HCT116 (cell line): Measurements from ENCODE around the gene RBFOX2. TPM values are rescaled to one million over a fixed set of nuclear protein-coding genes. Genes with fewer than 3 reads are reported as not detected.

Source experiments
- ATAC-seq: fragments of 200-7000 bp; cut with Tn5 transposase; 2 replicates; pipeline ENCODE4 v1.9.1; 2020; ENCODE audit warnings: mild to moderate bottlenecking, moderate library complexity
- BruUV-seq: library from RNA; stranded (reverse); fragments of 400-500 nt; replicated peaks from 2 replicates; lab custom pipeline; 2021; lab: Mats Ljungman, UMichigan
- CTCF ChIA-PET: fragments of 300-600 bp; sonication (Branson Sonifier 250); formaldehyde crosslinking; loops from one replicate; lab custom pipeline; 2021; ENCODE audit warnings: antibody characterized with exemption; lab: Charles Lee
- POLR2A ChIA-PET: fragments of 300-600, 350-600 bp; sonication (Branson Sonifier 250); formaldehyde crosslinking; loops from one replicate; lab custom pipeline; 2021; ENCODE audit warnings: antibody characterized with exemption; lab: Charles Lee
- RAD21 ChIA-PET, 2 experiments: fragments of 300-600 bp; sonication (Branson Sonifier 250); formaldehyde crosslinking; loops; one replicate each; lab custom pipeline; 2023; ENCODE audit warnings: low total read pairs in 2 of 2; ENCODE audit not compliant: uncharacterized antibody in 2 of 2, unreplicated experiment in 2 of 2, low non-redundant PET in 1 of 2; lab: Charles Lee
- DNase-seq: peaks from one replicate; pipeline ENCODE4 v3.0.0-alpha.2; 2010; ENCODE audit warnings: low read depth, low spot score
- H2AFZ ChIP-seq: fragments of 200-600 bp; shearing (Covaris generic), sonication (generic); 2 replicates; pipeline ENCODE4 v1.6.1; 2017; ENCODE audit warnings: low read depth, mixed run types, mixed read lengths, antibody characterized with exemption, low read length; ENCODE audit not compliant: poor library complexity, severe bottlenecking
- H3K27ac ChIP-seq: 2 replicates; pipeline ENCODE4 v1.5.1; 2012; ENCODE audit warnings: low read depth, low read length
- H3K27me3 ChIP-seq: fragments of 200-600 bp; sonication (generic); 2 replicates; pipeline ENCODE4 v1.6.1; 2016; ENCODE audit warnings: mixed run types, low read length, mixed read lengths; ENCODE audit not compliant: insufficient read depth
- H3K36me3 ChIP-seq, 2 experiments: fragments of 200-500 bp in 1 of 2; fragments of 200-600 bp in 1 of 2; sonication (Bioruptor generic) in 1 of 2; sonication (generic) in 1 of 2; 2 replicates each; pipeline versions ENCODE4 v1.5.1 to v1.6.1; 2014 to 2016; ENCODE audit warnings: low read length in 2 of 2, inconsistent platforms in 1 of 2, mixed read lengths in 1 of 2, mixed run types in 1 of 2; ENCODE audit not compliant: insufficient read depth in 2 of 2, control insufficient read depth in 1 of 2
- H3K4me1 ChIP-seq, 2 experiments: fragments of 200-600 bp in 1 of 2; sonication (generic) in 1 of 2; 2 replicates each; pipeline versions ENCODE4 v1.5.1 to v1.6.1; 2012 to 2017; ENCODE audit warnings: low read length in 2 of 2, inconsistent platforms in 1 of 2, mild to moderate bottlenecking in 1 of 2, mixed read lengths in 1 of 2, mixed run types in 1 of 2, moderate library complexity in 1 of 2; ENCODE audit not compliant: insufficient read depth in 2 of 2, control insufficient read depth in 1 of 2
- H3K4me2 ChIP-seq: fragments of 200-600 bp; sonication (generic); 2 replicates; pipeline ENCODE4 v1.6.1; 2017; ENCODE audit warnings: mixed run types, low read length, mixed read lengths
- H3K4me3 ChIP-seq, 2 experiments: fragments of 200-600 bp in 1 of 2; sonication (generic) in 1 of 2; replicated peaks in 1 of 2; 2 replicates each; pipeline ENCODE4 v1.5.1; 2011 to 2016; ENCODE audit warnings: low read length in 2 of 2, control low read depth in 1 of 2, low read depth in 1 of 2, mild to moderate bottlenecking in 1 of 2, mixed read lengths in 1 of 2, mixed run types in 1 of 2
- H3K79me2 ChIP-seq: fragments of 200-600 bp; sonication (generic); 2 replicates; pipeline ENCODE4 v1.6.1; 2017; ENCODE audit warnings: mild to moderate bottlenecking, mixed run types, low read length, moderate library complexity, mixed read lengths; ENCODE audit not compliant: insufficient read depth
- H3K9ac ChIP-seq: fragments of 200-600 bp; sonication (generic); 2 replicates; pipeline ENCODE4 v1.6.1; 2016; ENCODE audit warnings: low read length, mixed read lengths
- H3K9me2 ChIP-seq: fragments of 200-600 bp; sonication (generic), shearing (Covaris generic); 2 replicates; pipeline ENCODE4 v1.6.1; 2017; ENCODE audit warnings: mixed run types, mild to moderate bottlenecking, moderate library complexity; ENCODE audit not compliant: insufficient read depth
- H3K9me3 ChIP-seq, 2 experiments: fragments of 200-500 bp in 1 of 2; fragments of 200-600 bp in 1 of 2; sonication (Bioruptor generic) in 1 of 2; sonication (generic) in 1 of 2; 2 replicates each; pipeline ENCODE4 v1.6.1; 2014 to 2017; ENCODE audit warnings: low read length in 2 of 2, mixed read lengths in 2 of 2, inconsistent platforms in 1 of 2, low read depth in 1 of 2, mild to moderate bottlenecking in 1 of 2, mixed run types in 1 of 2, moderate library complexity in 1 of 2; ENCODE audit not compliant: control insufficient read depth in 1 of 2, insufficient read depth in 1 of 2
- H4K20me1 ChIP-seq: fragments of 200-600 bp; sonication (generic), shearing (Covaris generic); 2 replicates; pipeline ENCODE4 v1.6.1; 2017; ENCODE audit warnings: mixed run types, mild to moderate bottlenecking, moderate library complexity; ENCODE audit not compliant: insufficient read depth
- CBX3 ChIP-seq: IDR thresholded peaks from 2 replicates; pipeline ENCODE4 v1.6.1; 2012; ENCODE audit warnings: low read depth
- CEBPB ChIP-seq: IDR thresholded peaks from 2 replicates; pipeline ENCODE4 v1.6.1; 2012; ENCODE audit warnings: low read depth
- EZH2phosphoT487 ChIP-seq: fragments of 200-600 bp; IDR thresholded peaks from 2 replicates; pipeline ENCODE4 v1.6.1; 2018; ENCODE audit warnings: antibody characterized with exemption, borderline replicate concordance
- FOSL1 ChIP-seq: IDR thresholded peaks from 2 replicates; pipeline ENCODE4 v1.6.1; 2012; ENCODE audit warnings: low read depth
- POLR2A ChIP-seq: IDR thresholded peaks from 2 replicates; pipeline ENCODE4 v1.7.0; 2011; ENCODE audit warnings: borderline replicate concordance; ENCODE audit not compliant: insufficient read depth, insufficient read length; ENCODE audit errors: extremely low read depth
- SIN3A ChIP-seq: IDR thresholded peaks from 2 replicates; pipeline ENCODE4 v1.6.1; 2012; ENCODE audit warnings: low read depth
- SRF ChIP-seq: IDR thresholded peaks from 2 replicates; pipeline ENCODE4 v1.6.1; 2012; ENCODE audit warnings: low read depth
- TCF7L2 ChIP-seq: IDR thresholded peaks from 2 replicates; pipeline ENCODE4 v1.7.0; 2011; ENCODE audit warnings: borderline replicate concordance, inconsistent platforms; ENCODE audit not compliant: insufficient read depth, insufficient read length; ENCODE audit errors: extremely low read depth
- YY1 ChIP-seq: IDR thresholded peaks from 2 replicates; pipeline ENCODE4 v1.6.1; 2011; ENCODE audit warnings: low read length, low read depth, moderate library complexity, mild to moderate bottlenecking; ENCODE audit not compliant: insufficient replicate concordance; ENCODE audit errors: extremely low read depth
- intact Hi-C: fragments of 100-400 bp; cut with micrococcal nuclease; formaldehyde crosslinking; loops from 2 replicates; pipeline ENCODE4 v1.10.0; 2022
- total RNA-seq: library from RNA; stranded (reverse); gene quantifications from one replicate; pipeline ENCODE4 v1.2.1, GENCODE V29; 2021; ENCODE audit not compliant: unreplicated experiment
- TF ChIP-seq, protein P1 (sequence below): IDR thresholded peaks from 2 replicates; pipeline ENCODE4 v1.6.1; 2012; ENCODE audit warnings: low read depth
- TF ChIP-seq, protein P2 (sequence below): IDR thresholded peaks from 2 replicates; pipeline ENCODE4 v1.6.1; 2012

Gene RBFOX2
- total RNA-seq, 1 experiment from 2014 or later: 83.9 TPM

DNA sequence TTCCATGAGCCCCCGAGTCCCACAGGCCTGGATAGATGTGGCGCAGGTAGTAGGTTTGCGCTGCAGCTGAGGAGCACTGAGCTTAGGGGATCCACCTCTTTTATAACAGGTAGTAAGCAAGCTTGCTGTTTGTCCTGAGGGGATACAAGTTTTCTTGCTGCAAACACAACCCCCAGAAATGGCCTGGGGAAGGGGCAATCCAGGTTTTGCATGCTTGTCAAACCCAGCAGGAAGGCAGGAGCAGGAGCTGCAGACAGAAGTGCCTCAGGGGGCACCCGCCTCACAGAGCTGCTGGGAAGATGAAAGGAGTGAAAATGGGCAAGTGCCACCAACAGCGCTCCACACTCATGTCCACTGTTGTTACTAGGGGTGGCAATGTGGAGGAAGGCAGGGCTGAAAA lies 292.5 kb downstream of the RBFOX2 start:
- intact Hi-C loops: no loop called here
- RAD21 ChIA-PET: no interaction called here
- no peak for ATAC-seq
- POLR2A ChIA-PET: no interaction called here
- DNase-seq: no peak
- H3K36me3 ChIP-seq: no peaks in the 10 kb centered on the region
- no peak overlapping the region for H3K4me2 ChIP-seq
- H3K4me1 ChIP-seq: peaks cover 0 to 5% of the 10 kb centered on the region in 2 experiments; a peak in 2 of 4 replicates
- no peak overlapping the region for H3K4me3 ChIP-seq
- H3K9me2 ChIP-seq: no peaks in the 10 kb centered on the region
- no TSS peak for BruUV-seq
- no peaks in the 10 kb centered on the region for H3K27me3 ChIP-seq
- H3K9ac ChIP-seq: no peak overlapping the region
- no peaks in the 10 kb centered on the region for H3K79me2 ChIP-seq
- H4K20me1 ChIP-seq: no peaks in the 10 kb centered on the region
- CTCF ChIA-PET: no interaction called here
- H3K27ac ChIP-seq: no peak overlapping the region
- no peaks in the 10 kb centered on the region for H3K9me3 ChIP-seq
- H2AFZ ChIP-seq: no peak overlapping the region
- TF ChIP-seq, protein P1, sequence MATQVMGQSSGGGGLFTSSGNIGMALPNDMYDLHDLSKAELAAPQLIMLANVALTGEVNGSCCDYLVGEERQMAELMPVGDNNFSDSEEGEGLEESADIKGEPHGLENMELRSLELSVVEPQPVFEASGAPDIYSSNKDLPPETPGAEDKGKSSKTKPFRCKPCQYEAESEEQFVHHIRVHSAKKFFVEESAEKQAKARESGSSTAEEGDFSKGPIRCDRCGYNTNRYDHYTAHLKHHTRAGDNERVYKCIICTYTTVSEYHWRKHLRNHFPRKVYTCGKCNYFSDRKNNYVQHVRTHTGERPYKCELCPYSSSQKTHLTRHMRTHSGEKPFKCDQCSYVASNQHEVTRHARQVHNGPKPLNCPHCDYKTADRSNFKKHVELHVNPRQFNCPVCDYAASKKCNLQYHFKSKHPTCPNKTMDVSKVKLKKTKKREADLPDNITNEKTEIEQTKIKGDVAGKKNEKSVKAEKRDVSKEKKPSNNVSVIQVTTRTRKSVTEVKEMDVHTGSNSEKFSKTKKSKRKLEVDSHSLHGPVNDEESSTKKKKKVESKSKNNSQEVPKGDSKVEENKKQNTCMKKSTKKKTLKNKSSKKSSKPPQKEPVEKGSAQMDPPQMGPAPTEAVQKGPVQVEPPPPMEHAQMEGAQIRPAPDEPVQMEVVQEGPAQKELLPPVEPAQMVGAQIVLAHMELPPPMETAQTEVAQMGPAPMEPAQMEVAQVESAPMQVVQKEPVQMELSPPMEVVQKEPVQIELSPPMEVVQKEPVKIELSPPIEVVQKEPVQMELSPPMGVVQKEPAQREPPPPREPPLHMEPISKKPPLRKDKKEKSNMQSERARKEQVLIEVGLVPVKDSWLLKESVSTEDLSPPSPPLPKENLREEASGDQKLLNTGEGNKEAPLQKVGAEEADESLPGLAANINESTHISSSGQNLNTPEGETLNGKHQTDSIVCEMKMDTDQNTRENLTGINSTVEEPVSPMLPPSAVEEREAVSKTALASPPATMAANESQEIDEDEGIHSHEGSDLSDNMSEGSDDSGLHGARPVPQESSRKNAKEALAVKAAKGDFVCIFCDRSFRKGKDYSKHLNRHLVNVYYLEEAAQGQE: no peak
- no peak for TF ChIP-seq FOSL1
- TF ChIP-seq POLR2A: no peak
- no peak for TF ChIP-seq SIN3A
- TF ChIP-seq CEBPB: no peak
- no peak for TF ChIP-seq CBX3
- no peak for TF ChIP-seq YY1
- TF ChIP-seq, protein P2, sequence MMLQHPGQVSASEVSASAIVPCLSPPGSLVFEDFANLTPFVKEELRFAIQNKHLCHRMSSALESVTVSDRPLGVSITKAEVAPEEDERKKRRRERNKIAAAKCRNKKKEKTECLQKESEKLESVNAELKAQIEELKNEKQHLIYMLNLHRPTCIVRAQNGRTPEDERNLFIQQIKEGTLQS: no peak
- no peak for TF ChIP-seq SRF
- TF ChIP-seq EZH2phosphoT487: no peak
- TF ChIP-seq TCF7L2: no peak
